Left ventricle myocardium inferior (tissue), 1 donor: Measurements from ENCODE around the gene INPP4B. TPM values are rescaled to one million over a fixed set of nuclear protein-coding genes. Genes with fewer than 3 reads are reported as not detected.

Experiments used
- DNase-seq: peaks from one replicate; pipeline ENCODE4 v3.0.0-alpha.2; 2020
- H3K27ac ChIP-seq: fragments of 200-600 bp; replicated peaks from 2 replicates; pipeline ENCODE4 v1.8.0; 2021
- H3K27me3 ChIP-seq: fragments of 200-600 bp; 2 replicates; pipeline ENCODE4 v1.8.0; 2021; ENCODE audit warnings: low read depth
- H3K36me3 ChIP-seq: fragments of 200-600 bp; 2 replicates; pipeline ENCODE4 v1.8.0; 2021
- H3K4me1 ChIP-seq: fragments of 200-600 bp; 2 replicates; pipeline ENCODE4 v1.8.0; 2021
- H3K4me3 ChIP-seq: fragments of 200-600 bp; 2 replicates; pipeline ENCODE4 v1.8.0; 2021; ENCODE audit warnings: mild to moderate bottlenecking, moderate library complexity
- H3K9me3 ChIP-seq: fragments of 200-600 bp; replicated peaks from 2 replicates; pipeline ENCODE4 v1.8.0; 2021
- CTCF ChIP-seq: fragments of 200-600 bp; IDR thresholded peaks from 2 replicates; pipeline ENCODE4 v1.8.0; 2021; ENCODE audit warnings: antibody characterized with exemption, mild to moderate bottlenecking, borderline replicate concordance
- intact Hi-C: fragments of 100-400 bp; cut with micrococcal nuclease; formaldehyde crosslinking; loops from one replicate; pipeline ENCODE4 v1.11.0; 2022
- total RNA-seq: library from RNA; stranded (reverse); fragmentation: NEBNext Ultra II Directional; extraction: Animal tissue kit (Norgen Biotek cat#: 25700); gene quantifications from one replicate; pipeline ENCODE4 v1.2.1, GENCODE V29; 2021
- donor health status: DM: no; HTN: yes; CAD: no; lungs with severe emphysema.

The INPP4B gene
- total RNA-seq, 1 donor from 2014 or later, result 61.1 TPM

DNA sequence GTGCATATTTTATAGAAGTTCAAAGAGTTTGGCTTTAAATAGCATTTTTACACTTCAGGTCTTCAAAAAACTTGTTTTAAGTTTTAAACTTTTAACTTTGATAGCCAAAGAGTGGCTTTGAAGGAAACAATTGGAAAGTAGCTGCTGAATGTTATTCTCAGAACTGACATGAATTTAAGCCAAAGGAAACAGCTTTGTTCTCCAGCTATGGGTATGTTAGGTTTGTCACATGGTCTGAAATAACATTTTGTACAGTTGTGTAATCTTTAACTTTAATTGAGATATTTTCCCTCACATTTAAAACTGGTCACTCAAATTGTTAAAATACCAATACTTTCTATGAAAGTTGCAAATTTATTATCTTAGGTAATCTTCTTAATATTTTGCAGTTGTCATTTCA, 645.1 kb downstream of the INPP4B start:
- TF ChIP-seq CTCF, result no peak
- no peak for DNase-seq
- Histone ChIP-seq H3K4me1 (peaks cover 8% of the 10 kb centered on the region), H3K27ac (no peak overlapping the region), H3K9me3 (no peaks in the 10 kb centered on the region), H3K36me3 (no peaks in the 10 kb centered on the region), H3K27me3 (no peaks in the 10 kb centered on the region), H3K4me3 (no peak overlapping the region)
- intact Hi-C loops, result no loop called here

- H3K4me3 ChIP-seq, result no peak overlapping the region
- no peaks in the 10 kb centered on the region for H3K9me3 ChIP-seq
- no peak overlapping the region for H3K27ac ChIP-seq
- intact Hi-C loops, result no loop called here
- no peaks in the 10 kb centered on the region for H3K4me1 ChIP-seq
- H3K36me3 ChIP-seq, result no peaks in the 10 kb centered on the region
- no peaks in the 10 kb centered on the region for H3K27me3 ChIP-seq
- DNase-seq, result no peak
- no peak for TF ChIP-seq CTCF
These were observed 651.2 kb downstream of the INPP4B start for GRCh38 chr4:142194905-142195304.

- Histone ChIP-seq H3K4me1 (no peaks in the 10 kb centered on the region), H3K27ac (no peak overlapping the region), H3K36me3 (no peaks in the 10 kb centered on the region), H3K9me3 (no peaks in the 10 kb centered on the region), H3K27me3 (no peaks in the 10 kb centered on the region), H3K4me3 (no peak overlapping the region)
- DNase-seq, result no peak
- intact Hi-C loops, result no loop called here
- TF ChIP-seq CTCF, result no peak
These were observed 654.2 kb downstream of the INPP4B start for GRCh38 chr4:142191901-142192300.

DNA sequence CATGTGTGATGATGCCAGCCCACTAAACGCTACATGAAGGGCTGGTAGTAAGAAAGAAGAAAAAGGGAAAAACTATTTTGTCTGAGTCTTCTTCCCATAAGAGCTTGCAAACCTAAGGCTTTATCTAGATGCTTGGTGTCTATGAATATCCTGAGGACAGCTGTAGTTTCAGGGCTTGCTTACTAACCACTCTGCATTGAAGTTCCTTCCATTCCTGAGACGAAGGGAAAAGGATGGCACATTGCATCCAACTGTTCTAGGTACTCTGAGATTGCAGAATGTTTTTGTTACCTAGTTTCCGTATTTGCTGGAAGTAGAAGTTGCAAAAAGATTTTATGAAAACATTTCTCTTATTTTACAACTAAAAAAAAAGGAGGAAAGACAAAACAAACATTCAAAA, 665.1 kb downstream of the INPP4B start:
- H3K9me3 ChIP-seq, result no peaks in the 10 kb centered on the region
- intact Hi-C loops, result no loop called here
- no peak for DNase-seq
- no peaks in the 10 kb centered on the region for H3K4me1 ChIP-seq
- no peak for TF ChIP-seq CTCF
- no peak overlapping the region for H3K4me3 ChIP-seq
- no peaks in the 10 kb centered on the region for H3K36me3 ChIP-seq
- H3K27ac ChIP-seq, result no peak overlapping the region
- no peaks in the 10 kb centered on the region for H3K27me3 ChIP-seq

DNA sequence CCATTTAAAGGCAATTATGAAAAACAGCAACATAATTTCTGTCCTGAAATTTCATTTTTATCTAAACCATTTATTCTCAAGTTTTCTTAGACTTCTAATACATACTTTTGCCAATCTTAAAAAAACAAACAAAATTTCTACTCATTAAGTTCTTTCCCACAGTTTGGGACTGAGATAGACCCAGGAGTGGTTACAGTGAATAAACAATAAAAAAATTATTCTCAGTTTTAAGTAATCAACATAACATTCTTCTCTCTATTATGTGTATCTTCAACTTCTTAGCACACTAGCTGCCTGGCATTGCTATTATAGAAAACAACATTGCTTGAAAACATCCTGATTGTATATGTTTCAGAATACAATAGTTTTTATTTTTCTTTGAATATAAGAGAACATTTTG, 676.9 kb downstream of the INPP4B start:
- H3K9me3 ChIP-seq, result no peaks in the 10 kb centered on the region
- DNase-seq, result no peak
- intact Hi-C loops, result no loop called here
- H3K4me3 ChIP-seq, result no peak overlapping the region
- no peak for TF ChIP-seq CTCF
- H3K4me1 ChIP-seq, result no peaks in the 10 kb centered on the region
- H3K36me3 ChIP-seq, result peaks cover 10% of the 10 kb centered on the region
- no peaks in the 10 kb centered on the region for H3K27me3 ChIP-seq
- no peak overlapping the region for H3K27ac ChIP-seq

DNA sequence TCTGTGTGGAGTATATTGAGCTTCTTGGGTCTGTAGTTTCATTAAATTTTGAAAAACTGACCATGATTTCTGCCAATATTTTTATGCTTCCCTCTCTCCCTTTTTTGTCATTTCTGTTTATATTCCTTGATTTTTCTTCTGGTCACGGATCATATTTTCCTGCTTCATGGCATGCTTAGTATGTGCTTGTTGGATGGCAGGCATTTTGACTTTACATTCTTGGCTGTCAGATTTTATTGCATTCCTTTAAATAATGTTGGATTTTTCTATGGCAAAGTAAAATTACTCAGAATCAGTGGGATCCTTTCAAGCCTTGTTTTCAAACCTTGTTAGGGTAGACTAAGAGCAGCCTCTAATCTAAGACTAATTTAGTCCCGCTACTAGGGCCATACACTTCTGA, 677.9 kb downstream of the INPP4B start:
- no peak overlapping the region for H3K27ac ChIP-seq
- no peaks in the 10 kb centered on the region for H3K4me1 ChIP-seq
- TF ChIP-seq CTCF, result no peak
- intact Hi-C loops, result no loop called here
- H3K9me3 ChIP-seq, result no peaks in the 10 kb centered on the region
- peaks cover 4% of the 10 kb centered on the region for H3K36me3 ChIP-seq
- no peak for DNase-seq
- no peak overlapping the region for H3K4me3 ChIP-seq
- no peaks in the 10 kb centered on the region for H3K27me3 ChIP-seq
